ENCODE results near the gene PLXNA2. TPM values are rescaled to one million over a fixed set of nuclear protein-coding genes. Genes with fewer than 3 reads are reported as not detected.

PLXNA2 gene
- total RNA-seq, 4 donors from 2014 or later = 17.2 to 29.7 (median 24.6) TPM

- Histone ChIP-seq H3K27ac (no peak overlapping the region), H3K4me3 (no peak overlapping the region), H3K27me3 (no peaks in the 10 kb centered on the region), H3K4me1 (no peaks in the 10 kb centered on the region), H3K9me3 (no peaks in the 10 kb centered on the region), H3K36me3 (no peaks in the 10 kb centered on the region)
- WGBS, 2 donors = 78 to 82% methylated on average over 2 of the region's 2 CpGs
- DNase-seq (ENCODE audit: low spot score in 2 of 2) = no peak
- TF ChIP-seq EP300 (IDR thresholded peaks at IDR 0.05) (no peak), POLR2A (IDR thresholded peaks at IDR 0.05) (no peak), CTCF (IDR thresholded peaks at IDR 0.05) (no peak)
Measured at GRCh38 chr1:208013210-208013609, 231.0 kb downstream of the PLXNA2 start.

- Histone ChIP-seq H3K9me3 (no peaks in the 10 kb centered on the region), H3K4me3 (no peak overlapping the region), H3K27ac (no peak overlapping the region), H3K4me1 (no peaks in the 10 kb centered on the region), H3K36me3 (no peaks in the 10 kb centered on the region), H3K27me3 (no peaks in the 10 kb centered on the region)
- TF ChIP-seq POLR2A (IDR thresholded peaks at IDR 0.05) = no peak
- TF ChIP-seq CTCF (IDR thresholded peaks at IDR 0.05) = no peak
- no peak for TF ChIP-seq EP300 (IDR thresholded peaks at IDR 0.05)
- DNase-seq (ENCODE audit: low spot score in 2 of 2) = no peak
- WGBS, 2 donors = 34 to 44% methylated on average over 2 of the region's 2 CpGs
Measured at GRCh38 chr1:208012721-208013120, 231.5 kb downstream of the PLXNA2 start.

GRCh38 chr1:208010487-208011071 lies 233.6 kb downstream of the PLXNA2 start:
- Histone ChIP-seq H3K27me3 (no peaks in the 10 kb centered on the region), H3K36me3 (no peaks in the 10 kb centered on the region), H3K9me3 (peaks cover 0 to 2% (median 0%) of the 10 kb centered on the region in 4 donors), H3K4me1 (no peaks in the 10 kb centered on the region), H3K27ac (no peak overlapping the region), H3K4me3 (no peak overlapping the region)
- no peak for DNase-seq (ENCODE audit: low spot score in 2 of 2)
- TF ChIP-seq CTCF (IDR thresholded peaks at IDR 0.05) = no peak
- no peak for TF ChIP-seq POLR2A (IDR thresholded peaks at IDR 0.05)
- TF ChIP-seq EP300 (IDR thresholded peaks at IDR 0.05) = no peak
- WGBS, 2 donors = 93 to 95% methylated on average over 4 of the region's 4 CpGs

GRCh38 chr1:208009706-208010444 lies 234.3 kb downstream of the PLXNA2 start:
- Histone ChIP-seq H3K27me3 (no peaks in the 10 kb centered on the region), H3K4me1 (no peaks in the 10 kb centered on the region), H3K36me3 (no peaks in the 10 kb centered on the region), H3K27ac (no peak overlapping the region), H3K9me3 (peaks cover 0 to 2% (median 0%) of the 10 kb centered on the region in 4 donors), H3K4me3 (no peak overlapping the region)
- no peak for DNase-seq (ENCODE audit: low spot score in 2 of 2)
- TF ChIP-seq EP300 (IDR thresholded peaks at IDR 0.05) (no peak), POLR2A (IDR thresholded peaks at IDR 0.05) (no peak), CTCF (IDR thresholded peaks at IDR 0.05) (no peak)
- whole genome bisulfite sequencing, 2 donors = 83 to 87% methylated on average over 12 of the region's 12 CpGs

- DNase-seq (ENCODE audit: low spot score in 2 of 2) = no peak
- H3K4me1 ChIP-seq = no peaks in the 10 kb centered on the region
- H3K9me3 ChIP-seq = peaks cover 0 to 2% (median 0%) of the 10 kb centered on the region in 4 donors
- WGBS, 2 donors = 89 to 96% methylated on average over 8 of the region's 8 CpGs
- no peaks in the 10 kb centered on the region for H3K36me3 ChIP-seq
- no peak overlapping the region for H3K4me3 ChIP-seq
- TF ChIP-seq EP300 (IDR thresholded peaks at IDR 0.05) (no peak), POLR2A (IDR thresholded peaks at IDR 0.05) (no peak), CTCF (IDR thresholded peaks at IDR 0.05) (no peak)
- H3K27me3 ChIP-seq = no peaks in the 10 kb centered on the region
- H3K27ac ChIP-seq = no peak overlapping the region
Measured at GRCh38 chr1:208009303-208009702, 234.9 kb downstream of the PLXNA2 start.
